ENCODE results near the gene NPHP4. TPM values are rescaled to one million over a fixed set of nuclear protein-coding genes. Genes with fewer than 3 reads are reported as not detected.

Gene NPHP4
- total and polyA plus RNA-seq, 10 of the 15 experiments (the other 5 are each of a cell fraction or from before 2014, with no cell fraction given): 0.16 to 10.5 (median 3.1) TPM

- TF ChIP-seq, protein P1, sequence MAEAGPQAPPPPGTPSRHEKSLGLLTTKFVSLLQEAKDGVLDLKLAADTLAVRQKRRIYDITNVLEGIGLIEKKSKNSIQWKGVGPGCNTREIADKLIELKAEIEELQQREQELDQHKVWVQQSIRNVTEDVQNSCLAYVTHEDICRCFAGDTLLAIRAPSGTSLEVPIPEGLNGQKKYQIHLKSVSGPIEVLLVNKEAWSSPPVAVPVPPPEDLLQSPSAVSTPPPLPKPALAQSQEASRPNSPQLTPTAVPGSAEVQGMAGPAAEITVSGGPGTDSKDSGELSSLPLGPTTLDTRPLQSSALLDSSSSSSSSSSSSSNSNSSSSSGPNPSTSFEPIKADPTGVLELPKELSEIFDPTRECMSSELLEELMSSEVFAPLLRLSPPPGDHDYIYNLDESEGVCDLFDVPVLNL (IDR thresholded peaks at IDR 0.05; ENCODE audit: low read depth, low read length): no peak
- no peak for TF ChIP-seq ZNF24 (IDR thresholded peaks at IDR 0.05)
- no peak for TF ChIP-seq RAD21 (IDR thresholded peaks at IDR 0.05; ENCODE audit: insufficient read depth, low read depth, low read length)
- no peak for TF ChIP-seq HSF1 (IDR thresholded peaks at IDR 0.05; ENCODE audit: low read depth, low read length)
- TF ChIP-seq ETV6 (conservative IDR thresholded peaks at IDR 0.05 in 1 of 2, IDR thresholded peaks at IDR 0.05 in 1 of 2; ENCODE audit: borderline replicate concordance in 1 of 2, low read depth in 1 of 2): no peak
- no peak for TF ChIP-seq LARP7 (IDR thresholded peaks at IDR 0.05)
Observed at GRCh38 chr1:5933676-5934057, 58.6 kb downstream of the NPHP4 start (continued).

DNA sequence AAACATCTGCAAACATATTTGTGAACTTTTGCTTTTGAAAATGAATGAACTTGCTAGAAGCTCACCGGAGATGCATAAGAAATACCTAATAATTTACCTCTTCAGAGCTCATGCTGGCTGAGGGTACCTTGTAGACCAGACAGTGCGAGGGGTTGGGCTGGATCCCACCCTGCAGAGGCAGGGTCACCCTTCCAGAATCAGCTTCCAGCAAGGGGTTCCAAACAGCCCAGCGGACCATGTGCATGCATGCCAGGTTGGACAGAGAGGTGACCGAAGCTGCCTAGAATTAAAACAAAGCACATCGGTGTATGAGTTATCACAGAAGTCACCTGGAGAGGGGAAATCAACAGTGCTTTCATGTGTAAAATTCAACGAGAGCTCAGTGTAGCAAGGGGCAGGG is 59.2 kb downstream of the NPHP4 start:
- ChIA-PET CTCF (interaction anchor here (1.5 kb wide), 1 partner anchor 18 kb away, joined by 4 read pairs; no protein-coding TSS in a partner anchor), RAD21 (ENCODE audit: unreplicated experiment) (no interaction called here), SMC1A (ENCODE audit: uncharacterized antibody, unreplicated experiment) (no interaction called here), POLR2A (no interaction called here)
- no peak overlapping the region for H3K4me3 ChIP-seq
- ATAC-seq (no peak), FAIRE-seq (no peak), DNase-seq (ENCODE audit: low read depth, low spot score) (no peak)
- WGBS (ENCODE audit: insufficient coverage, insufficient replicate concordance, low lambda C conversion rate, missing lambda C conversion rate): 97% methylated on average over 6 of the region's 6 CpGs
- no peak overlapping the region for H3K9ac ChIP-seq (ENCODE audit: control insufficient read depth, insufficient read depth, low read length)
- no peak overlapping the region for H3K4me2 ChIP-seq (ENCODE audit: control insufficient read depth, insufficient read depth)
- no peak overlapping the region for H2AFZ ChIP-seq (ENCODE audit: control insufficient read depth, low read depth, low read length)
- H3K4me1 ChIP-seq (ENCODE audit: control insufficient read depth, insufficient read depth, low read length): no peaks in the 10 kb centered on the region
- H3K27ac ChIP-seq (ENCODE audit: control insufficient read depth, insufficient read depth): no peak overlapping the region
- H3K9me3 ChIP-seq (replicated peaks; ENCODE audit: control insufficient read depth, insufficient read depth, low read length): no peaks in the 10 kb centered on the region
- in situ Hi-C loops (cut with MboI) (no loop called here), intact Hi-C loops (cut with micrococcal nuclease; ENCODE audit: unreplicated experiment) (no loop called here)
- H4K20me1 ChIP-seq (ENCODE audit: control insufficient read depth, insufficient read depth): no peaks in the 10 kb centered on the region
- BruUV-seq (replicated peaks): no TSS peak
- peaks cover 3% of the 10 kb centered on the region in 2 experiments; a peak in 3 of 4 replicates for H3K36me3 ChIP-seq (ENCODE audit: control insufficient read depth in 2 of 2, insufficient read depth in 2 of 2, low read length in 1 of 2)
- no peak for TF ChIP-seq BACH1 (IDR thresholded peaks at IDR 0.05; ENCODE audit: borderline replicate concordance)
- TF ChIP-seq ZSCAN29 (IDR thresholded peaks at IDR 0.05): no peak
- no peak for TF ChIP-seq RUNX3 (IDR thresholded peaks at IDR 0.05; ENCODE audit: low read length)
- no peak for TF ChIP-seq PML (IDR thresholded peaks at IDR 0.05; ENCODE audit: low read length)
- no peak for TF ChIP-seq BMI1 (IDR thresholded peaks at IDR 0.05; ENCODE audit: borderline replicate concordance)
- no peak for TF ChIP-seq TCF3 (IDR thresholded peaks at IDR 0.05; ENCODE audit: borderline replicate concordance, insufficient read depth, low read depth, low read length)
- no peak for TF ChIP-seq JUND (IDR thresholded peaks at IDR 0.05; ENCODE audit: low read depth, low read length)
- TF ChIP-seq, protein P2, sequence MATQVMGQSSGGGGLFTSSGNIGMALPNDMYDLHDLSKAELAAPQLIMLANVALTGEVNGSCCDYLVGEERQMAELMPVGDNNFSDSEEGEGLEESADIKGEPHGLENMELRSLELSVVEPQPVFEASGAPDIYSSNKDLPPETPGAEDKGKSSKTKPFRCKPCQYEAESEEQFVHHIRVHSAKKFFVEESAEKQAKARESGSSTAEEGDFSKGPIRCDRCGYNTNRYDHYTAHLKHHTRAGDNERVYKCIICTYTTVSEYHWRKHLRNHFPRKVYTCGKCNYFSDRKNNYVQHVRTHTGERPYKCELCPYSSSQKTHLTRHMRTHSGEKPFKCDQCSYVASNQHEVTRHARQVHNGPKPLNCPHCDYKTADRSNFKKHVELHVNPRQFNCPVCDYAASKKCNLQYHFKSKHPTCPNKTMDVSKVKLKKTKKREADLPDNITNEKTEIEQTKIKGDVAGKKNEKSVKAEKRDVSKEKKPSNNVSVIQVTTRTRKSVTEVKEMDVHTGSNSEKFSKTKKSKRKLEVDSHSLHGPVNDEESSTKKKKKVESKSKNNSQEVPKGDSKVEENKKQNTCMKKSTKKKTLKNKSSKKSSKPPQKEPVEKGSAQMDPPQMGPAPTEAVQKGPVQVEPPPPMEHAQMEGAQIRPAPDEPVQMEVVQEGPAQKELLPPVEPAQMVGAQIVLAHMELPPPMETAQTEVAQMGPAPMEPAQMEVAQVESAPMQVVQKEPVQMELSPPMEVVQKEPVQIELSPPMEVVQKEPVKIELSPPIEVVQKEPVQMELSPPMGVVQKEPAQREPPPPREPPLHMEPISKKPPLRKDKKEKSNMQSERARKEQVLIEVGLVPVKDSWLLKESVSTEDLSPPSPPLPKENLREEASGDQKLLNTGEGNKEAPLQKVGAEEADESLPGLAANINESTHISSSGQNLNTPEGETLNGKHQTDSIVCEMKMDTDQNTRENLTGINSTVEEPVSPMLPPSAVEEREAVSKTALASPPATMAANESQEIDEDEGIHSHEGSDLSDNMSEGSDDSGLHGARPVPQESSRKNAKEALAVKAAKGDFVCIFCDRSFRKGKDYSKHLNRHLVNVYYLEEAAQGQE (IDR thresholded peaks at IDR 0.05; ENCODE audit: low read depth, low read length): no peak
- no peak for TF ChIP-seq POLR2AphosphoS5 (IDR thresholded peaks at IDR 0.05; ENCODE audit: low read length)
- no peaks in the 10 kb centered on the region for H3K79me2 ChIP-seq (ENCODE audit: control insufficient read depth, insufficient read depth, low read length)
- H3K27me3 ChIP-seq (replicated peaks in 1 of 2; ENCODE audit: control insufficient read depth in 2 of 2, insufficient read depth in 2 of 2, low read length in 1 of 2): no peaks in the 10 kb centered on the region

All from GM12878 (cell line).